GM21515 (cell line): ENCODE data around the gene DNAJB11.
"Not testable (repeated sequence)": the region's sequence is repeated elsewhere in the genome, so short reads cannot be mapped to it uniquely, and the experiment has no call there.

Source experiments
- ATAC-seq: cut with Tn5 transposase; IDR thresholded peaks from one replicate; pipeline ENCODE4 v1.9.1; 2021; ENCODE audit not compliant: unreplicated experiment

Gene DNAJB11

GRCh38 chr3:186551387-186551786 lies 19.1 kb upstream of the DNAJB11 start:
- no peak for ATAC-seq

- no peak for ATAC-seq
Observed at GRCh38 chr3:186552408-186553031, 18.0 kb upstream of the DNAJB11 start.

GRCh38 chr3:186564586-186564985 lies 5.9 kb upstream of the DNAJB11 start:
- no peak for ATAC-seq

GRCh38 chr3:186566772-186567071 lies 3.8 kb upstream of the DNAJB11 start:
- no peak for ATAC-seq

GRCh38 chr3:186567072-186567921 lies 3.2 kb upstream of the DNAJB11 start, which contains the start of gene TBCCD1:
Gene TBCCD1 (minus strand): TSS chr3:186567339. CDS start chr3:186564329, 3,010 bp downstream.
- peak; percentile 52 for ATAC-seq

- not testable (repeated sequence) for ATAC-seq
Observed at GRCh38 chr3:186569361-186569760, 1.2 kb upstream of the DNAJB11 start.

GRCh38 chr3:186569779-186570095 lies 783 bp upstream of the DNAJB11 start:
- no peak for ATAC-seq

- ATAC-seq: no peak
Observed at GRCh38 chr3:186570941-186571643, 572 bp downstream of the DNAJB11 start.

- no peak for ATAC-seq
Observed at GRCh38 chr3:186571644-186572013, 1.1 kb downstream of the DNAJB11 start.

GRCh38 chr3:186577521-186577920 lies 7.0 kb downstream of the DNAJB11 start:
- ATAC-seq: no peak

- no peak for ATAC-seq
Observed at GRCh38 chr3:186580785-186581184, 10.3 kb downstream of the DNAJB11 start.

- ATAC-seq: no peak
Observed at GRCh38 chr3:186582541-186582940, 12.0 kb downstream of the DNAJB11 start.

GRCh38 chr3:186583831-186584230 lies 13.3 kb downstream of the DNAJB11 start:
- no peak for ATAC-seq

- ATAC-seq: not testable (repeated sequence)
Observed at GRCh38 chr3:186586245-186586644, 15.7 kb downstream of the DNAJB11 start.

- no peak for ATAC-seq
Observed at GRCh38 chr3:186587183-186587582, 16.7 kb downstream of the DNAJB11 start.

GRCh38 chr3:186588632-186589031 lies 18.1 kb downstream of the DNAJB11 start:
- ATAC-seq: no peak

- ATAC-seq: no peak
Observed at GRCh38 chr3:186589121-186589520, 18.6 kb downstream of the DNAJB11 start.

GRCh38 chr3:186589856-186590579 lies 19.5 kb downstream of the DNAJB11 start:
- ATAC-seq: no peak

- ATAC-seq: no peak
Observed at GRCh38 chr3:186590580-186591295, 20.2 kb downstream of the DNAJB11 start.

GRCh38 chr3:186592682-186593081 lies 22.2 kb downstream of the DNAJB11 start:
- ATAC-seq: no peak

GRCh38 chr3:186593862-186594261 lies 23.3 kb downstream of the DNAJB11 start:
- ATAC-seq: no peak
